ENCODE measurements around the gene MVD.

GRCh38 chr16:88695218-88695617 is 32.3 kb upstream of the MVD start:
- TF ChIP-seq CTCF (IDR thresholded peaks at IDR 0.05 in 2 of 3, conservative IDR thresholded peaks at IDR 0.05 in 1 of 3; ENCODE audit: control insufficient read depth in 2 of 3, extremely low read depth in 1 of 3, insufficient read depth in 1 of 3, low read depth in 3 of 3, low read length in 3 of 3) (no peak), POLR2AphosphoS5 (IDR thresholded peaks at IDR 0.05; ENCODE audit: low read length) (no peak), SUZ12 (IDR thresholded peaks at IDR 0.05; ENCODE audit: unreplicated experiment) (no peak), HDAC2 (IDR thresholded peaks at IDR 0.05) (no peak), GABPA (IDR thresholded peaks at IDR 0.05; ENCODE audit: low read depth) (no peak), CEBPB (IDR thresholded peaks at IDR 0.05; ENCODE audit: borderline replicate concordance in 1 of 2, low read depth in 2 of 2, low read length in 2 of 2) (no peak), BRCA1 (IDR thresholded peaks at IDR 0.05; ENCODE audit: low read depth, low read length) (no peak), ZBTB33 (IDR thresholded peaks at IDR 0.05) (no peak), CUX1 (IDR thresholded peaks at IDR 0.05; ENCODE audit: insufficient replicate concordance, low read depth, low read length) (no peak), WRNIP1 (IDR thresholded peaks at IDR 0.05; ENCODE audit: borderline replicate concordance, low read depth, low read length) (no peak), EP300 (IDR thresholded peaks at IDR 0.05; ENCODE audit: borderline replicate concordance in 1 of 2, control insufficient read depth in 1 of 2, low read depth in 2 of 2, low read length in 2 of 2) (no peak), PML (IDR thresholded peaks at IDR 0.05; ENCODE audit: low read length) (no peak)

Data from GM12878 (cell line).